Astrocyte (in vitro differentiated cells and primary cell): ENCODE results near the gene DAD1.

ENCODE experiments used
- CTCF ChIP-seq: IDR thresholded peaks from 2 replicates; pipeline ENCODE4 v1.5.1; 2011; ENCODE audit warnings: low read depth, mild to moderate bottlenecking, inconsistent platforms, low read length, moderate library complexity; ENCODE audit not compliant: insufficient read depth
- EZH2 ChIP-seq: IDR thresholded peaks from 2 replicates; pipeline ENCODE4 v1.6.1; 2012; ENCODE audit warnings: mild to moderate bottlenecking, low read length, inconsistent platforms; ENCODE audit not compliant: insufficient read depth

DNA sequence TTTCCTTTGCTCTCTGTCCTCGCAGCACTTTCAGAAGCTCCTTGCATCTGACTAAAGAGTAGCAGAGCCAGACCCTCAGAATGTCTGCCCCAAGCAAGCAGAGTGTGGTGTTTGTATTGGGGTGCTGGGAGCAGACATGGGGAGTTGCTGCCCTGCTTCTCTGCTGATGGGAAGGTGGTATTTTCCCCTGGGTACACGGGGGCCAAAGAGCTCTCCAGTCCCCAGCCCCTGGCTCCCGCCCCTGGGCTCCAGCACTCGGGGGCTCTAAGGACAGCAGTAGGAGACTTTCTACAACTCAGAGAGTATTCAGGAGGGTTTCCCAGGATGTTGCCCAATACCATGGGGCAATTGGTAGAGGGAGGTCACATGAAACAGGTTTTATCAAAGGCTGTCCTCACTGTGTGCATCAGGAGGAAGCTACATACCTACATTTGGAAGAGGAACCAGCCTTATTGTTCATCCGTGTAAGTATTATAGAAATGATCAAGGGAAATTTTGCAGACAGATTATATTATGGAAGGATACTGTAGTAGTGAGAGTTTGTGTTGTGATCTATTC is 50.3 kb downstream of the DAD1 start:
- TF ChIP-seq EZH2: no peak
- no peak for TF ChIP-seq CTCF
